Ascending aorta (tissue), 2 donors: ENCODE data around the gene SLC28A1. TPM values are rescaled to one million over a fixed set of nuclear protein-coding genes. Genes with fewer than 3 reads are reported as not detected.

Source experiments
- DNase-seq, 2 donors: peaks; one replicate each; pipeline ENCODE4 v3.0.0-alpha.2; 2019; ENCODE audit warnings: low spot score in 2 of 2
- H3K27ac ChIP-seq, 2 donors: fragments of 200-600 bp; sonication (generic); one replicate each; pipeline ENCODE4 v1.5.1; 2016 to 2017; ENCODE audit warnings: mild to moderate bottlenecking in 1 of 2
- H3K27me3 ChIP-seq: fragments of 200-600 bp; sonication (generic); one replicate; pipeline ENCODE4 v1.5.1; 2017
- H3K36me3 ChIP-seq, 2 donors: fragments of 200-600 bp; sonication (generic); one replicate each; pipeline ENCODE4 v1.5.1; 2016
- H3K4me1 ChIP-seq, 2 donors: fragments of 200-600 bp; sonication (generic); one replicate each; pipeline ENCODE4 v1.5.1; 2016 to 2017; ENCODE audit warnings: mild to moderate bottlenecking in 1 of 2
- H3K4me3 ChIP-seq, 2 donors: fragments of 200-600 bp; sonication (generic); one replicate each; pipeline ENCODE4 v1.5.1; 2016 to 2017; ENCODE audit warnings: mild to moderate bottlenecking in 1 of 2
- H3K9me3 ChIP-seq, 2 donors: fragments of 200-600 bp; sonication (generic); one replicate each; pipeline ENCODE4 v1.5.1; 2016
- intact Hi-C: fragments of 100-400 bp; cut with DNase I; formaldehyde crosslinking; loops from one replicate; pipeline ENCODE4 v1.15.1; 2023
- total RNA-seq: library from RNA; depleted of rRNA; stranded (reverse); fragments of >200 nt; gene quantifications from one replicate; pipeline ENCODE4 v1.1.0, GENCODE V29; 2016
- TF ChIP-seq, protein P1 (sequence below), 3 experiments: fragments of 200-600 bp in 2 of 3; fragments of 450-650 bp in 1 of 3; sonication (generic) in 2 of 3; IDR thresholded peaks; one replicate each; pipeline ENCODE4 v1.5.1; 2016 to 2019; ENCODE audit warnings: antibody characterized with exemption in 3 of 3, mild to moderate bottlenecking in 1 of 3, moderate library complexity in 1 of 3

The SLC28A1 gene
- total RNA-seq, 1 donor from 2014 or later = not detected

DNA sequence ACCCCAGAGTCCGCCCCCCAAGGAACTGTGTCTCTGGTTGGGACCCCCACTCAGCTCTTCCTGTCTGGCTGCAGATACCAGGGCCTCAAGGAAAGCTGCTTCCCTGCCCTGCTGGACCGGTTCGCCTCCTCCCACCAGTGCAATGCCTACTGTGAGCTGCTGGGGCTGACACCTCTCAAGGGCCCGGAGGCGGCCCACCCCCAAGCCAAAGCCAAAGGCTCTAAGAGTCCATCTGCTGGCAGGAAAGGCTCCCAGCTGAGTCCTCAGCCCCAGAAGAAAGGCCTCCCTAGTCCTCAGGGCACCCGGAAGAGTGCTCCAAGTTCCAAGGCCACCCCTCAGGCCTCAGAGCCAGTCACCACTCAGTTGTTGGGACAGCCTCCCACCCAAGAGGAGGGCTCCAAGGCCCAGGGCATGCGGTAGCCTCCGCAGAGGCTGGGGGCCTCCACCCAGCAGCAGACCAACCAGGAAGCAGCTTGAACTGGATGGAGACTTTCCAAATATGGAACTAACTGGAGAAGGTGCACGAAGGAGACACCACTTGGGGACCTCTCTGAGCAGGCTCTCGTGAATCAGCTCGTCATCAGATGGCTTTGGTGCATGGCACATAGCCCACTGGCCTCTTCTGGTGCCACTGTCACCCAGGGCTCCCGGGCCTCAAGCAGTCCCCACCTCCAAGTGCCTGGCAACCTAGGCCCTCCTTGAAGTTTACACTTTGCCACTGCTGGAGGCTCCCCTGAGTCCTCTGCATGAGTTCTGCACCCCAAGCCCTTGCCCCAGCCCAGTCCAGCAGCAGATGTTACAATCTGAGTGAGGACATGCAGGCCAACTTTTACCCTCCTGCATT is 16.2 kb upstream of the SLC28A1 start:
- DNase-seq = peak in 1 of 2 donors; percentile 63
- Histone ChIP-seq H3K27me3 (no peaks in the 10 kb centered on the region), H3K4me1 (peaks cover 12 to 19% of the 10 kb centered on the region in 2 donors), H3K27ac (peak overlapping the region; percentile 38 to 53), H3K4me3 (no peak overlapping the region), H3K36me3 (peaks cover 16 to 33% of the 10 kb centered on the region in 2 donors), H3K9me3 (no peaks in the 10 kb centered on the region)
- intact Hi-C loops = loop anchor here (10.0 kb wide), 1 partner anchor 177 kb away; no protein-coding TSS in a partner anchor
- TF ChIP-seq, protein P1, sequence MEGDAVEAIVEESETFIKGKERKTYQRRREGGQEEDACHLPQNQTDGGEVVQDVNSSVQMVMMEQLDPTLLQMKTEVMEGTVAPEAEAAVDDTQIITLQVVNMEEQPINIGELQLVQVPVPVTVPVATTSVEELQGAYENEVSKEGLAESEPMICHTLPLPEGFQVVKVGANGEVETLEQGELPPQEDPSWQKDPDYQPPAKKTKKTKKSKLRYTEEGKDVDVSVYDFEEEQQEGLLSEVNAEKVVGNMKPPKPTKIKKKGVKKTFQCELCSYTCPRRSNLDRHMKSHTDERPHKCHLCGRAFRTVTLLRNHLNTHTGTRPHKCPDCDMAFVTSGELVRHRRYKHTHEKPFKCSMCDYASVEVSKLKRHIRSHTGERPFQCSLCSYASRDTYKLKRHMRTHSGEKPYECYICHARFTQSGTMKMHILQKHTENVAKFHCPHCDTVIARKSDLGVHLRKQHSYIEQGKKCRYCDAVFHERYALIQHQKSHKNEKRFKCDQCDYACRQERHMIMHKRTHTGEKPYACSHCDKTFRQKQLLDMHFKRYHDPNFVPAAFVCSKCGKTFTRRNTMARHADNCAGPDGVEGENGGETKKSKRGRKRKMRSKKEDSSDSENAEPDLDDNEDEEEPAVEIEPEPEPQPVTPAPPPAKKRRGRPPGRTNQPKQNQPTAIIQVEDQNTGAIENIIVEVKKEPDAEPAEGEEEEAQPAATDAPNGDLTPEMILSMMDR (IDR thresholded peaks at IDR 0.05) = no peak

DNA sequence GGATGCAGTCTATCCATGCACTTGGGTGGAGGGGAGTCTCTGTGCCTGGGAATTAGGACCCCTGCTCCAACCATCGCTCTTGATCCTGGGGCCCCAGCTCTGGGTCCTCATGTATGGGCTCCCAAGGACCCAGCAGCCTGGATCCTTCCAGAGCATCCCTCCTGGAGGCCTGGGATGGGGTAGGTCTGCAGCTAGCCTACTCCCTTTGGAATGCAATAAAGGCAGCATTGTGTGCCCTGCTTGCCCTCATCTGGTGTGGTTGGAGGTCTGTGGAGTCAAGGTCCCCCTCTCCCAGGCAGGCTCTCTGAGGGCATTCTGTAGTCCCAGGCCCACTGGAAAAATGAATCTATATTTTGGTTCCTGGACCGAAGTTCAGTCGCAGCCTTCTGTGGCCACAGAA is 15.0 kb upstream of the SLC28A1 start:
- DNase-seq = no peak
- H3K27ac ChIP-seq = peak overlapping the region in 1 of 2 donors; percentile 1

DNA sequence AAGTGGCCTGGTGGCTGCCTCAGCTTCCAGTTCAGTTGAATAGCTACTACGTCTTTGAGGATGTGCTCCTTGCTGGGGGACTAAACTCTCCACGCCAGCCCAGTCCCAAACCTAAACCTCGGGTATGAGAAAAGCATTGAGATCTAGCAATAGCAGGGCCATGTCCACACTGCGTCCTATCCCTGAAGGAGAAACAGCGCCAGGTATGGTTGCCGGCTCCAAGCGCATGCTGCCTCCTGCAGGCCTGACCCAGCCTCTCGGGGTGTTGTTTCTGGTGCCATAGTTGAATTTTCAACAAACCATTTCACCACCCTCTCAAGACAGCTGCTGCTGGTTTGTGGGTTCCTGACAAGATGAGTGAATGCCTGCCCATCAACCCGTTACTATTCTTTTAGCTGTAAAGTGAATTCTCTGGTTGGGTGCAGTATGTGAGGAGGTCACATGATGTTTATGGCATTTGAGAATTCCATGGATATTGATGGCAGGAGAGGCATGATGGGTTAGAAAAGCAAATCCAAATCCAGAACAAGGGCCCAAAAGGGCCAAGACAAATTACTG is 13.0 kb upstream of the SLC28A1 start:
- intact Hi-C loops = no loop called here
- TF ChIP-seq, protein P1 (IDR thresholded peaks at IDR 0.05) = no peak
- peak in 1 of 2 donors; percentile 58 for DNase-seq

More for the DNA sequence above, 15.0 kb upstream of the SLC28A1 start:
- Histone ChIP-seq H3K36me3 (peaks cover 10 to 33% of the 10 kb centered on the region in 2 donors), H3K4me3 (no peak overlapping the region), H3K27me3 (no peaks in the 10 kb centered on the region), H3K4me1 (peaks cover 10 to 13% of the 10 kb centered on the region in 2 donors), H3K9me3 (no peaks in the 10 kb centered on the region)
- TF ChIP-seq, protein P1 (IDR thresholded peaks at IDR 0.05) = no peak
- intact Hi-C loops = loop anchor here (10.0 kb wide), 1 partner anchor 175 kb away; no protein-coding TSS in a partner anchor

DNA sequence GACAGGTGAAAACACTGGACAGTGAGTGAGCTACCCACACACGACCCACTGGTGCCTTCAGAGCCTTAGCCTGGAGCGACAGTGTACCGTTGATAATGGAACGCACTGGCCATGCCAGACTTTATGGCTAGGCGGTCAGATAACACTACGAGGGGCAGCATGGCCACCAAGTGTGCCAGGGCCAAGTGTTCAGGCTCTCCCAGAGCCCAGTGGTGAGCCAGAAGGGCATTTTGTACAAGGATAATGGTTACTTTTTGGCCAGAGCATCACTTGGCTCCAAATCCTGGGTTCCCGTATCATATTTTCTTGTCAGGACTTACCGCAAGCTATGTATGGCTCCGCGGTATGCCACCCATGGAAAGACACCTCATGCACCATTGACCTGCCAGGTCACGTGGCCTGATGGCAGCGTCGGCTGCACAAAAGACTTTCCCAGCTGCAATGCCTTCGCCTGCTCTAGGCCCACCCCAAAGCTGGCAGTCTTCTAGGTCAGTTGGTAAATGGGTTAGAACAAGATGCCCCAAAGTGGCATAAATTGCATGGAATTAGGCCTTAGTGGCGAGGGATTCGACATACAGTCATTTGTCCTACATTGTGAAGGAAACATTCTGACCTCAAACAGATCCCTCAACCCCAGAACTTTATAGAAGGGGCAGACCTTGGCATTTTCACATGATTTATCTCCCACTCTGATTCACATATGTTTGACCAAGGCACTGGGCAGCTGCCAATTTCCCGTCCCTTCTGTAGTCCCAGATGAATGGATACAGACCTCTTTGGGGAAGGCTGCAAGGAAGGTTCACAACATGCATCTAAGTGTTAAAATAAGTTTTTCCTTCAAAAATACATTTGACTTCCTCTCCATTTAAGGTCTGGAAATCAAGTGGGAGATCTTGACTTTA is 12.2 kb upstream of the SLC28A1 start:
- peak overlapping the region; percentile 59 to 77 for H3K27ac ChIP-seq
- H3K9me3 ChIP-seq = no peaks in the 10 kb centered on the region
- H3K4me3 ChIP-seq = no peak overlapping the region
- H3K27me3 ChIP-seq = no peaks in the 10 kb centered on the region
- H3K36me3 ChIP-seq = peaks cover 10 to 30% of the 10 kb centered on the region in 2 donors
- DNase-seq = peak in 1 of 2 donors; percentile 37
- TF ChIP-seq, protein P1 (IDR thresholded peaks at IDR 0.05) = no peak
- peaks cover 8 to 12% of the 10 kb centered on the region in 2 donors for H3K4me1 ChIP-seq
- intact Hi-C loops = no loop called here

More for the DNA sequence above, 13.0 kb upstream of the SLC28A1 start:
- Histone ChIP-seq H3K27me3 (no peaks in the 10 kb centered on the region), H3K4me3 (no peak overlapping the region), H3K27ac (peak overlapping the region in 1 of 2 donors; percentile 77), H3K36me3 (peaks cover 10 to 33% of the 10 kb centered on the region in 2 donors), H3K4me1 (peaks cover 8 to 12% of the 10 kb centered on the region in 2 donors), H3K9me3 (no peaks in the 10 kb centered on the region)

GRCh38 chr15:84873997-84874396 is 10.5 kb upstream of the SLC28A1 start:
- no peaks in the 10 kb centered on the region for H3K27me3 ChIP-seq
- no peaks in the 10 kb centered on the region for H3K9me3 ChIP-seq
- H3K4me1 ChIP-seq = peaks cover 8 to 12% of the 10 kb centered on the region in 2 donors
- peaks cover 1 to 14% of the 10 kb centered on the region in 2 donors for H3K36me3 ChIP-seq
- no peak for DNase-seq
- intact Hi-C loops = no loop called here
- TF ChIP-seq, protein P1 (IDR thresholded peaks at IDR 0.05) = no peak
- peak overlapping the region; percentile 59 to 77 for H3K27ac ChIP-seq
- H3K4me3 ChIP-seq = no peak overlapping the region
